SH-SY5Y (cell line): ENCODE data around the gene TRIML2.

Experiments
- GATA2 ChIP-seq: IDR thresholded peaks from 2 replicates; pipeline ENCODE4 v1.6.1; 2011; ENCODE audit warnings: mild to moderate bottlenecking, low read depth, low read length
- GATA3 ChIP-seq: IDR thresholded peaks from 2 replicates; pipeline ENCODE4 v1.6.1; 2011; ENCODE audit warnings: low read depth, mild to moderate bottlenecking, low read length, moderate library complexity

DNA sequence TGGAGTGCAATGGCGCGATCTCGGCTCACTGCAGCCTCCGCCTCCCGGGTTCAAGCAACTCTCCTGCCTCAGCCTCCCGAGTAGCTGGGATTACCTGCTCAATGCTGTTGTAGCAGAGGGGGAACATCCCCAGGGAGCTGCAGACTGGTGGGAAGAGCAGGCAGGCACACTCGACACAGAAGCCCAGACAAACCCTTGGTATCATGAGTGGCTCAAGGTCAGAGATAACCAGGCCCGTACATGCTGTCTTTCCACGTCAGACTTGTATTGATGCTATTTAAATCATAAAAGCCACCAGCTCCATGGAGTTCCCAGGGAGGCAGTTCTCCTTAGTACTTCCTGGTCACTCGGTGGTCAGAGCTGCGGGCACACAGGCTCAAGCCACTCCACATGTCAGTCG is 33.2 kb downstream of the TRIML2 start:
- TF ChIP-seq GATA2 (no peak), GATA3 (no peak)
